Measurements from ENCODE around the gene TIAM2. TPM values are rescaled to one million over a fixed set of nuclear protein-coding genes. Genes with fewer than 3 reads are reported as not detected.
"Not testable (repeated sequence)": the region's sequence is repeated elsewhere in the genome, so short reads cannot be mapped to it uniquely, and the experiment has no call there.

TIAM2 gene
- total and polyA plus RNA-seq, 2 donors = 12.1 to 26.8 TPM

DNA sequence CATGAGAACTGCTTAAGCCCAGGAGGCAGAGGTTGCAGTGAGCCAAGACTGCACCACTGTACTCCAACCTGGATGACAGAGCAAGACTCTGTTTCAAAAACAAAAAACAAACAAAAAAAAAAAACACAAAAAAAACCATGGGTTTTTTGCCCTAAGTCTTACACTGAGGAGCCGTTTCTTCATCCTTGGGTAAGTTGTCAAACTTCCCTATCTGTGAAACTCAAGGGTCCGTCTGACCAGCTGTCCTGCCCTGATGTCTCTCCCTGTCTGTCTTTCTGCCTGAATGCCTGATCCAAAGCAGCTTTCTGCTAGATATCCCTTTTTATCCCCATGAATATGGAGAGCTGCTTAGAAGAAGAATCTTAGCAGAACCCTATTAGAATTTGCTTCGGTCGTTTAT lies 227.4 kb downstream of the TIAM2 start:
- no peaks in the 10 kb centered on the region for H3K4me1 ChIP-seq (ENCODE audit: insufficient read depth)
- no peak overlapping the region for H3K27ac ChIP-seq (ENCODE audit: low read depth)
- DNase-seq (ENCODE audit: extremely low spot score) = no peak
- H3K4me3 ChIP-seq (ENCODE audit: low read depth, low read length) = no peak overlapping the region
- no peaks in the 10 kb centered on the region for H3K36me3 ChIP-seq (ENCODE audit: insufficient read depth)
- WGBS = 91% methylated on average over 4 of the region's 4 CpGs

DNA sequence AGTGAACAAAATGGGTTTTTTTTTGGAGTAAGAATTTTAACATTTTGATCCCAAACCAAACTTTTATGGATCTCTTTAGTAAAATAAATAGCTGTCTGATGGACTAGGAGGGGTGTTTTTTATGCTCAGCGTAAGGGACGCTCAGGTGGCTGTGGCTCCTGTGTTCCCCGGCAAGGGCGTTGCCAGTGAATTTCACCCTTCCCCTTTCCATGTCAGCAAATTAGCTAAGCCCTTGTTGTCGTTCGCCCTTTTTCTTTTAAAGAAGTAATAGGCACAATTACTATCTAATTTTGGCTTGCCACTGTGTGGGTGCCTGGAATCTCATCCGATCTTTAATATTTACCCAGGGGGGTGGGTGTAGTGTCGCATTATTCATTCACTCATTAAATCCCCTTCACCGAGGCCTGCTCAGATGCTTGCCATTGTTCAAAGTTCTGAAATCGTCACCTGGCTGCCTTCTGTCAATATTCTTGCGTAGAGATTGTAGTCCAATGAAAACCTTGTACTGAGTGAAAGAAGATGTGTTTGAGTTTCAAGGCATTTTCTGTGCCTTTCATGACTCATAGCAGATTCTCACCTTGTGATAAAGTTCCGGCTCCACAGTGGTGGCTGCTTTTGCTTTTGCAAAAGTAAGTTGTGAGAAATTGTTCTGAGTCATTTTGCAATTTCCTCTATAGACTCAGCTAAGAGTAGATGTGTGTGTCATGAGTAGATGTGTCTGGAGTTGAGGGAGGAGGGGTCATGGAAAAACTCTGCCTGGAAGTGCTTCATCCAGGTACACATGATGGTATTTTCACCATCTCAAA lies 228.7 kb downstream of the TIAM2 start:
- H3K27ac ChIP-seq (ENCODE audit: low read depth) = no peak overlapping the region
- no peak overlapping the region for H3K4me3 ChIP-seq (ENCODE audit: low read depth, low read length)
- WGBS = 73% methylated on average over 12 of the region's 12 CpGs
- no peaks in the 10 kb centered on the region for H3K4me1 ChIP-seq (ENCODE audit: insufficient read depth)
- no peak for DNase-seq (ENCODE audit: extremely low spot score)
- H3K36me3 ChIP-seq (ENCODE audit: insufficient read depth) = no peaks in the 10 kb centered on the region

DNA sequence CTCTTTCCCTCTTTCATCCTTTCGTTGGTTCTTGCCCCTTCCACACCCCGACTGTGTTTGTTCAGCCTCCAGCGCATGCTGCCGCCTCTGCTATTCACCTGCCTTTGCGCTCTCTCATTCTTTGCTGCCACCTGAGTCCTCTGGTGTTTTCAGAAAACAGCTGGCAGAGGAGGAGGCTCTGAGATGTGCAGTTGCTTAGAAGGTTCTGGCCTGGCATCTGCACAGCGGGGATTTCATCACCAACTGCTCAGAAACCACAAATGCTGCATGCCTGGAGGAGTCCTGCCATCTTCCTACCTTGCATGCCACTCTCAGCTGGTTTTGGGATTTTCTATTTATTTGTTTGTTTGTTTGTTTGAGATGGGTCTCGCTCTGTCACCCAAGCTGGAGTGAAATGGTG lies 229.5 kb downstream of the TIAM2 start:
- WGBS = 90% methylated on average over 7 of the region's 7 CpGs
- Histone ChIP-seq H3K4me3 (ENCODE audit: low read depth, low read length) (no peak overlapping the region), H3K27ac (ENCODE audit: low read depth) (no peak overlapping the region), H3K4me1 (ENCODE audit: insufficient read depth) (no peaks in the 10 kb centered on the region), H3K36me3 (ENCODE audit: insufficient read depth) (no peaks in the 10 kb centered on the region)
- DNase-seq (ENCODE audit: extremely low spot score) = no peak

DNA sequence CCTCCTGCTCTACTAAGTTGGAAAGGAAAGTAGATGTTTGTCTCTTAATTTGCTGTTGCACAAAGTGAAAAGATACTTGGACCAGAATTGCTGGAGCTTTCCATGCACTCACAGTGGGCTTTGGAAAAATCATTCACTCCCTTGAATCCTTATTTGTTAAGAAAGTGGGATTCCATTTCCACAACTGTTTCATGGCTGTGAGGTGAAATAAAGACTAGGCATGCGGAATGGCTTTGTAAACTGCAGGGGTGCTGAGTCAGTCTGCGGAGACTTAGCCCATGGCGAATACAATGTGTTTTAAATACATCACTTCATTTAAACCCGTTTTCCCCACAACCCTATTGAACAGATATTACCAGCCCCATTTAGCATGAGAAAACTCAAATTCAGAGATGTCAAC lies 231.9 kb downstream of the TIAM2 start:
- H3K4me1 ChIP-seq (ENCODE audit: insufficient read depth) = no peaks in the 10 kb centered on the region
- H3K27ac ChIP-seq (ENCODE audit: low read depth) = no peak overlapping the region
- 92% methylated on average over 4 of the region's 4 CpGs for WGBS
- H3K36me3 ChIP-seq (ENCODE audit: insufficient read depth) = no peaks in the 10 kb centered on the region
- no peak for DNase-seq (ENCODE audit: extremely low spot score)
- no peak overlapping the region for H3K4me3 ChIP-seq (ENCODE audit: low read depth, low read length)

DNA sequence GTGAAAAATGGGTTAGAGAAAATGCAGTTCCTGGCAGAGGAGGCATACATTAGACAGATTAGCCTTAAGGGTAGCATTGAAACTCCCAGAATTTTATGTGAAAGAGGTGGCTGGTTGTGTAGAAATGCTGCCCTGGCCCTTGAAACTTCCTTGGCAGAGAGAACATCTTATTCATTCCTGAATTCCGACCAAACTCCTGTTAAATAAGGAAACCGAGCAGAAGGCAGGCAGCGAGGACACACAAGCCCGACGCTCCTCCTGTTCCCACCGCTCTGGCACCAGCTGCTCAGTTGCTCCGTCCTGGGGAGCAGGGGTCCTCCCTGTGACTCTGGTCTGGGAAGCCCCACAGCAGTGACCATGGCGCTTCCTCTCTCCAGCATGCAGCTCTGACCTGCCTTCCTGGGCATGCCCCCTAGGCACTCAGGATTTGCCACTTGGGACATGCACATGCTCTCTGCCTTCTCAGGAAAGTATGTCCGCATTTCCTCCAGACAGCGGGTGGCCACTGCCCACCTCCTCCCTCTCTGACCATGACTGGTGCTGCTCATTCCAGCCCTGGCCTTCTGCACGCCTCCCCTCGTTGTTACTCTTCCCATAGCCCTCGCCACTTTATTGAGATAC lies 233.5 kb downstream of the TIAM2 start:
- DNase-seq (ENCODE audit: extremely low spot score) = no peak
- Histone ChIP-seq H3K4me1 (ENCODE audit: insufficient read depth) (no peaks in the 10 kb centered on the region), H3K4me3 (ENCODE audit: low read depth, low read length) (no peak overlapping the region), H3K36me3 (ENCODE audit: insufficient read depth) (no peaks in the 10 kb centered on the region), H3K27ac (ENCODE audit: low read depth) (no peak overlapping the region)
- 43% methylated on average over 13 of the region's 13 CpGs for WGBS

DNA sequence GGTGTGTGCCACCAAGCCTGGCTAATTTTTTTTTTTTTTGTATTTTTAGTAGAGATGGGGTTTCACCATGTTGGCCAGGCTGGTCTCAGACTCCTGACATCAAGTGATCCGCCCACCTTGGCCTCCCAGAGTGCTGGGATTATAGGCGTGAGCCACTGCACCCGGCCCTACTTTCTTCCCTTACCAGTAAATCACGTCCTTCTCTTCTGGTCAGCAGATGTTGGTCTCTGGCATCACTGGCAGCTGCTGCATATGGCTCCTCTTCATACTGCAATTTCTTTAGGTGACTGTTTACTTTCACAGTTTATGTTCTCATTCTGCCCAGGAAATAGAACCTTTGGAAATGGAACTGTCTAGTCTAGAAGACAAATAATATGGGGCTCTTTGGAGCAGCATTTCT lies 235.9 kb downstream of the TIAM2 start:
- not testable (repeated sequence) for H3K4me3 ChIP-seq (ENCODE audit: low read depth, low read length); DNase-seq (ENCODE audit: extremely low spot score); H3K27ac ChIP-seq (ENCODE audit: low read depth); H3K4me1 ChIP-seq (ENCODE audit: insufficient read depth); H3K36me3 ChIP-seq (ENCODE audit: insufficient read depth)
- 71% methylated on average over 4 of the region's 4 CpGs for WGBS

DNA sequence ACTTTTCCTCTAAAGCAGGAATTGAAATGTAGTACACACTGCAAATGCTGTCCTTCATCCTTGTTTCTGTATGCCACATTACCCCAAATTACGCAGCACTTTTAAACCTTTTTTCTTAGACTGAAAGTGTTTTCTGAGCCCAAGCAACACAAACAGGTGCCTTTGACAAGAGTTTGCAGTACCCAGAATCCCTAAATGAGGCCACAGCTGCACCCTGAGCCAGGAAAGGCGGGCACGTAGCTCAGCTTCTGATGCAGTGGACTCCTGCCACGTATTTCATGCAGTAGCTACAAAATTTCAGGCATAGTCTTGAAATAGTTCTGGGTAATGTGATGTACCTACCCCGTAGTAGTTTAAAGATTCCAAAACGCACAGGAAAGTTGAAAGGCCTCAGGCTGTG lies 237.7 kb downstream of the TIAM2 start:
- no peak for DNase-seq (ENCODE audit: extremely low spot score)
- Histone ChIP-seq H3K4me3 (ENCODE audit: low read depth, low read length) (no peak overlapping the region), H3K4me1 (ENCODE audit: insufficient read depth) (no peaks in the 10 kb centered on the region), H3K27ac (ENCODE audit: low read depth) (no peak overlapping the region), H3K36me3 (ENCODE audit: insufficient read depth) (no peaks in the 10 kb centered on the region)
- 63% methylated on average over 6 of the region's 6 CpGs for WGBS

DNA sequence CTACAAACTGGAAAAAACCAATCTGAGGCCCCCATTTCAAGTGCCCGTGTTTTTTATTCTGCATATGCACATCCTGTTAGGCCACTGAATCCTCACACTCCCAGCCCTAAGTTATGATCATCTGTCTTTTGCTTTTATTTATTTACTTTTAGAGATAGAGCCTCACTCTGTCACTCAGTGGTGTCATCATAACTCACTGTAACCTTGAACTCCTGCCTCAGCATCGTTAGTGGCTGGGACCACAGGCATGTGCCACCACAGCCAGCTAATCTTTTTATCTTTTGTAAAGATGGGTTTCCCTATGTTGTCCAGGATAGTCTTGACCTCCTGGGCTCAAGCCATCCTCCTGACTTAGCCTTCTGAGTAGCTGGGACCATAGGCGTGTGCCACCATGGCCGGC lies 239.1 kb downstream of the TIAM2 start:
- H3K36me3 ChIP-seq (ENCODE audit: insufficient read depth) = no peaks in the 10 kb centered on the region
- no peak overlapping the region for H3K4me3 ChIP-seq (ENCODE audit: low read depth, low read length)
- WGBS = 73% methylated on average over 4 of the region's 4 CpGs
- H3K4me1 ChIP-seq (ENCODE audit: insufficient read depth) = no peaks in the 10 kb centered on the region
- H3K27ac ChIP-seq (ENCODE audit: low read depth) = no peak overlapping the region
- no peak for DNase-seq (ENCODE audit: extremely low spot score)

DNA sequence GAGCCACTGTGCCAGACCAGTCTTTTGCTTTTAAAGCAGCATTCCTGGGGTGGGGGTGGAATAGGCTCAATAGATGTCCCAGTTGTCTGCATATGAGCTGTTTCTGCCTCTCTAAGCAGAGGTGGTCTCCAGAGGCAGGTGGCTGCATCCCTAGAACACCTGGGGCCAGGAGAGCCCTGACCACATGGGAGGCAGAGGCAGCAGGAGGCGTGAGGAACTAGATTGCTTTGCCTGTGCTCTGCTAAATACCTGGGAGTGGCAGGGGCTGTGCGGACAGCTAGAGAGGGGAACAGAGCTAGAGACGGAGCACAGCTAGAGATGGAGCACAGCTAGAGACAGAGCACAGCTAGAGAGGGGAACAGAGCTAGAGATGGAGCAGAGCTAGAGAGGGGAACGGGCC lies 239.6 kb downstream of the TIAM2 start:
- H3K36me3 ChIP-seq (ENCODE audit: insufficient read depth) = no peaks in the 10 kb centered on the region
- WGBS = 67% methylated on average over 4 of the region's 4 CpGs
- no peaks in the 10 kb centered on the region for H3K4me1 ChIP-seq (ENCODE audit: insufficient read depth)
- no peak overlapping the region for H3K27ac ChIP-seq (ENCODE audit: low read depth)
- no peak for DNase-seq (ENCODE audit: extremely low spot score)
- no peak overlapping the region for H3K4me3 ChIP-seq (ENCODE audit: low read depth, low read length)

DNA sequence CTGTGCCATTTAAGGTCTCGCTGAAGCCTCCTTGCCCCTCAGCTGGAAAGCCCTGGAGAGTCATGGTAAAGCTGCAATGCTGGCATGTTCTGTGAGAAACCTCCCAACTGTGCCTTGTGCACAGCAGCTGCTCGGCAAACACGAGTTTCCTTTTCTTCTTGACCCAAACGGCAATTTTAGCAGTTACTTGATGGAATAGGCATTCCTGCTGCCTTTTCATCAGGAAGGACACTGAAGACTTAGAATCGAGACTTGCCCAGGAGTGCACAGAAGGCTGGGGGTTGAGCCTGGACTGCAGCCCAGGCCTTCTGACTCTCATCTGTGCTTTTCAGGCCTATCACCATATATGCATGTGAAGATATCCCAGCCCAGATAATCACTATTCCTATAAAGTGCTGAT lies 240.0 kb downstream of the TIAM2 start:
- Histone ChIP-seq H3K36me3 (ENCODE audit: insufficient read depth) (no peaks in the 10 kb centered on the region), H3K4me3 (ENCODE audit: low read depth, low read length) (no peak overlapping the region), H3K4me1 (ENCODE audit: insufficient read depth) (no peaks in the 10 kb centered on the region), H3K27ac (ENCODE audit: low read depth) (no peak overlapping the region)
- WGBS = 25% methylated on average over 5 of the region's 5 CpGs
- DNase-seq (ENCODE audit: extremely low spot score) = no peak

DNA sequence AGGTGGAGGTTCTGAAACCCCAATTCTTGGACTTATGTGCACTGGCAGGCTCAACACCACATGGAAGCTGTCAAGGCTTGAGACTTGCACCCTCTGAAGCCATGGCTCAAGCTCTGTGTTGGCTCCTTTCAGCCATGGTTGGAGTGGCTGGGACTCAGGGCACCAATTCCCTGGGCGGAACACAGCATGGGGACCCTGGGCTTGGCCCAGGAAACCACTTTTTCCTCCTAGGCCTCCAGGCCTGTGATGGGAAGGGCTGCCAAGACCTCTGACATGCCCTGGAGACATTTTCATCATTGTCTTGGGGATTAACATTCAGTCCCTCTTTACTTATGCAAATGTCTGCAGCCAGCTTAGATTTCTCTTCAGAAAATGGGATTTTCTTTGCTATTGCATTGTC lies 242.5 kb downstream of the TIAM2 start:
- Histone ChIP-seq H3K36me3 (ENCODE audit: insufficient read depth) (no peaks in the 10 kb centered on the region), H3K4me1 (ENCODE audit: insufficient read depth) (no peaks in the 10 kb centered on the region), H3K4me3 (ENCODE audit: low read depth, low read length) (no peak overlapping the region), H3K27ac (ENCODE audit: low read depth) (no peak overlapping the region)
- no peak for DNase-seq (ENCODE audit: extremely low spot score)
- WGBS = 60% methylated on average over 1 of the region's 1 CpG

DNA sequence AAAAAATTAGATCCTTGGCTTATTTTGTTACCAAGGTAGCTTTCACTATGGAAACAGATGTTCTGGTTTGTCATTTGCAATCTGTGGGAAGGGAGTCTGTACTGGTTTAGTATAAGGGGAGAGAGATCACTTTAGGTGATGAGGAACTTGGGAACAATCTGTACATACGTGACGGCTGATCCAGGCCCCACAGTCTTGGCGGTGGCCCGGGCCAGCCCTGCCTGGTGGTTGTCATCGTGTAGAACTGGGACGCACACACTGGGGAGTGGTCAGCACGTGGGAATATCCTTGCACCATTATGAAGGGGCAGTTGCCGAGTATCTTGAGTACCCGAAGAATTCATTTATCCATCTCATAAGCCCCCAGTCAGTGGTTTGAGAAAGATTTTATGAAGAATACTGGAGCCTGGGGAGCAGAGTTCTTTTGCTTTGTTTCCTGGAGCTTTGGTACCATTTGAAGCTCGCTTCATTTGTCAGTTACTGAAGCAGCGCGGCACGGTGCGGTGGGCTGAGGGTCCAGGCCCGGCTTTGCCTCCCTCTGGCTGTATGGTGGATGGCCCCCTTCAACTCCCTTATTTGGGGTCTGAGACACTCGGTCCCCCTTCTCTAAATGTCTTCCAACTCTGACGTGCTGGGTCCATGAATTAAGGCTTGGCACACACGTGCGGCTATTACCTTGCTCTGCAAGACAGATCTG lies 245.9 kb downstream of the TIAM2 start:
- H3K4me3 ChIP-seq (ENCODE audit: low read depth, low read length) = no peak overlapping the region
- H3K27ac ChIP-seq (ENCODE audit: low read depth) = no peak overlapping the region
- no peaks in the 10 kb centered on the region for H3K36me3 ChIP-seq (ENCODE audit: insufficient read depth)
- WGBS = 82% methylated on average over 19 of the region's 19 CpGs
- H3K4me1 ChIP-seq (ENCODE audit: insufficient read depth) = no peaks in the 10 kb centered on the region
- DNase-seq (ENCODE audit: extremely low spot score) = no peak

DNA sequence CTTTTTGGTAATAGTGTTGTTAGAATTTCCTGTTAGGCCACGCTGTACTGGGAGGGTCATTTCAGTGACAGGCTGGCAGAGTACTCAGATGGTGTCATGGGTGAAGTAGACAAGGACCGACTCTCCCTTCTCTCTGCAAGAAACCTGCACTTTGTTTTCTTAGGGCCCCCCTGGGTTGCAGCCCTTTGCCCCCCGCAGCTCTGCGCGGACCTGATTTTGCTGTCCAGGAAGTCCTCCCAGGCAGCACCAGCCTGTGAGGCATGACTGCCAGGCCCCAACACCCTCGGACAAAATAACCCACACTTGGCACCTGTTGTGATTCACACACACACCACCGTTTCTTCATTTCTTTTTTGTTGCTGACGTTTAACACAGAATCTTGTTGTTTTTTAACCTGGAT lies 246.9 kb downstream of the TIAM2 start:
- Histone ChIP-seq H3K27ac (ENCODE audit: low read depth) (no peak overlapping the region), H3K36me3 (ENCODE audit: insufficient read depth) (no peaks in the 10 kb centered on the region), H3K4me3 (ENCODE audit: low read depth, low read length) (no peak overlapping the region), H3K4me1 (ENCODE audit: insufficient read depth) (no peaks in the 10 kb centered on the region)
- no peak for DNase-seq (ENCODE audit: extremely low spot score)
- WGBS = 80% methylated on average over 8 of the region's 8 CpGs

DNA sequence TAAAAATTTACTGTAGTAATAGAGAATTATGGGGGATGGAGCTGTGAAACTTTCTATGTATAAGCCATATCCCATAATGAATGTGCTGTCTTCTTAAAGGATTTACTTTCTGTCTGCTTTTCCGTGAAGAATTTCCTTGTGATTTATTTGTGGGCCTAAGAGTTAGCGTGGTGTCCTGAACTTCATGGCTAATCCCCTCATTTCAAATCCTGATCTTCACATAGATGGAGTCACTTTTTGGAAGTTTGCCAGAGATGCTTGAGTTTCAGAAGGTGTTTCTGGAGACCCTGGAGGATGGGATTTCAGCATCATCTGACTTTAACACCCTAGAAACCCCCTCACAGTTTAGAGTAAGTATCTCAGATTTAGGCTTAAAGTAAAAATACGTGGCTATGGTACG lies 249.3 kb downstream of the TIAM2 start:
- Histone ChIP-seq H3K36me3 (ENCODE audit: insufficient read depth) (no peaks in the 10 kb centered on the region), H3K4me1 (ENCODE audit: insufficient read depth) (no peaks in the 10 kb centered on the region), H3K4me3 (ENCODE audit: low read depth, low read length) (no peak overlapping the region), H3K27ac (ENCODE audit: low read depth) (no peak overlapping the region)
- WGBS = 56% methylated on average over 4 of the region's 4 CpGs
- no peak for DNase-seq (ENCODE audit: extremely low spot score)
